GM06990 (cell line): ENCODE data around the gene THEM4.

Source experiments
- DNase-seq: peaks from one replicate; pipeline ENCODE4 v3.0.0-alpha.2; 2011; ENCODE audit not compliant: insufficient read length; ENCODE audit errors: extremely low read depth
- H3K27me3 ChIP-seq: replicated peaks from 2 replicates; pipeline ENCODE4 v1.6.0; 2011; ENCODE audit warnings: low read length; ENCODE audit not compliant: control insufficient read depth, insufficient read depth
- H3K36me3 ChIP-seq: 2 replicates; pipeline ENCODE4 v1.5.1; 2011; ENCODE audit warnings: low read length; ENCODE audit not compliant: control insufficient read depth, insufficient read depth
- H3K4me3 ChIP-seq: replicated peaks from 2 replicates; pipeline ENCODE4 v1.5.1; 2011; ENCODE audit warnings: low read depth, mild to moderate bottlenecking, control low read depth, low read length
- CTCF ChIP-seq: IDR thresholded peaks from 2 replicates; pipeline ENCODE4 v1.5.1; 2011; ENCODE audit warnings: low read length, control low read depth, mild to moderate bottlenecking, inconsistent platforms; ENCODE audit not compliant: insufficient read depth, poor library complexity, severe bottlenecking

Gene THEM4

GRCh38 chr1:151909167-151910149, at the start of gene THEM4:
THEM4 (minus strand) TSS chr1:151909511; CDS start chr1:151909458, 53 bp downstream.
- H3K27me3 ChIP-seq: no peaks in the 10 kb centered on the region
- TF ChIP-seq CTCF: peak; percentile 42
- H3K36me3 ChIP-seq: peaks cover 2% of the 10 kb centered on the region
- peak; percentile 98 for DNase-seq
- peak within 1 kb of the TSS; percentile 79 for H3K4me3 ChIP-seq

GRCh38 chr1:151958959-151959358, 49.6 kb upstream of the THEM4 start:
- no peak for TF ChIP-seq CTCF
- no peak for DNase-seq
- Histone ChIP-seq H3K36me3 (no peaks in the 10 kb centered on the region), H3K27me3 (no peaks in the 10 kb centered on the region), H3K4me3 (no peak overlapping the region)

- H3K4me3 ChIP-seq: no peak overlapping the region
- H3K36me3 ChIP-seq: no peaks in the 10 kb centered on the region
- H3K27me3 ChIP-seq: no peaks in the 10 kb centered on the region
- TF ChIP-seq CTCF: no peak
- no peak for DNase-seq
Observed at GRCh38 chr1:151956957-151957497, 47.7 kb upstream of the THEM4 start.

- no peak for TF ChIP-seq CTCF
- DNase-seq: no peak
- no peak overlapping the region for H3K4me3 ChIP-seq
- no peaks in the 10 kb centered on the region; the same call in 1 of the 2 replicates for H3K27me3 ChIP-seq
- no peaks in the 10 kb centered on the region for H3K36me3 ChIP-seq
Observed at GRCh38 chr1:151953409-151954094, 44.2 kb upstream of the THEM4 start.

- no peak for TF ChIP-seq CTCF
- no peak for DNase-seq
- no peak overlapping the region for H3K4me3 ChIP-seq
Observed at GRCh38 chr1:151952811-151953210, 43.5 kb upstream of the THEM4 start.

More at GRCh38 chr1:151952811-151953210, 43.5 kb upstream of the THEM4 start:
- H3K27me3 ChIP-seq: no peaks in the 10 kb centered on the region; the same call in 1 of the 2 replicates
- no peaks in the 10 kb centered on the region for H3K36me3 ChIP-seq
